IPS-18c (cell line): Measurements from ENCODE around the gene UGT1A9.
"Not testable (repeated sequence)": the region's sequence is repeated elsewhere in the genome, so short reads cannot be mapped to it uniquely, and the experiment has no call there.

Experiments
- H3K4me3 ChIP-seq: 2 replicates; pipeline ENCODE4 v1.7.0; 2013; ENCODE audit warnings: low read depth, mild to moderate bottlenecking, low read length, moderate library complexity; ENCODE audit not compliant: insufficient read depth
- H3K9me3 ChIP-seq: one replicate; pipeline ENCODE4 v1.6.1; 2013; ENCODE audit warnings: mild to moderate bottlenecking, low read length, moderate library complexity; ENCODE audit not compliant: control insufficient read depth, insufficient read depth

The UGT1A9 gene

DNA sequence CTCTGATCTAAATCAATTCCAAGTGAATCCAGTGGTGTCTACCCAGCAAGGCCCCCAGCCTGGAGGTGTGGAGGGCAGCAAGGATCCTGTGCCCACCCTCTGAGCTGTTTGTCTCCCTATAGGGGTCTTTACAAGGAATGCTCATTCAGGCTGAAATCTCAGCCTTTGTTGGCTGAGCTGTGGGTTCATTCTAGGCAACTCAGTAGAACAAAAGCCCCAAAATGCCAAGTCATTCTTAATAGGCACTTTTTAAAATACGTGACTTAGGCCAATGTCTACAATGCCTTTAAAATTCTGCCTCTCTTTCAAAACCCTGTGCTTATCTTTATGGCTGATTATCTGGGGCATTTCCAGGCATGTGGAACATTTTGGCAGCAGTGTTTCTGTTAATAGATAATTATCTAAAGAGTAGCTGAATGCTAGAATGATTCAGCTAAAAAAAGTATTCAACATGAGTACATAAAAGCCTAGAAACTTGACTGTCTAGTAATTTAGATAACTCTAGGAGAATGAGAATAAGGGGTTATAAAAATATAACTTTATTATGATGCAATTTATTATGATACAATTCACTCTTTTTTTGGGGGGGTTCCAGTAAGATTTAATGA, 28.4 kb downstream of the UGT1A9 start:
- no peak overlapping the region for H3K4me3 ChIP-seq

GRCh38 chr2:233700842-233701241, 29.1 kb downstream of the UGT1A9 start:
- H3K4me3 ChIP-seq, H3K9me3 ChIP-seq: not testable (repeated sequence)

More for the DNA sequence above, 28.4 kb downstream of the UGT1A9 start:
- no peaks in the 10 kb centered on the region for H3K9me3 ChIP-seq

- Histone ChIP-seq H3K4me3 (no peak overlapping the region), H3K9me3 (no peaks in the 10 kb centered on the region)
These were observed 30.5 kb downstream of the UGT1A9 start for GRCh38 chr2:233702238-233702637.

DNA sequence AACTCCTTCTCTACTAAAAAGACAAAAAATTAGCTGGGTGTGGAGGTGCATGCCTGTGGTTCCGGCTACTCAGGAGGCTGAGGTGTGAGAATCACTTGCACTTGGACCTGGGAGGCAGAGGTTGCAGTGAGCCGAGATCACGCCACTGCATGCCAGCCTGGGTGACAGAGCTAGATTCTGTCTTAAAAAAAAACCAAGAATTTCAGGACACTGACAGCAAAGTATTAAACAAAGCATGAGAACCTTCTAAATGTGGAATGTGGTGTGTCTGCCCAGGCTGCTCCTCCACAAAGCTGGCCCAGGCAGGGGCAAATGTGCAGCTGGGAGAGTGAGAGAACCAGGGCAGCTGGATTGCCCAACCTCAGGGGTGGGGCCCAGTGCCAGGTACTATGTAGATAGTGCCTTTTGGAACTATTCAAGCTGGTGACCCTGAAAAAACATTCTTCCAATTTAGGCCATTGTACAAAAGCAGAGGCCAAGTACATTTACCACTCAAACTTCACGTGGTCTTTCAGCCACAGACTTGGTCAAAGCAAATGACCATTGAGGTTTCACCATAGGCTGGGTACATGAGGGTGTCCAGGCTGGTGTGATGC, 34.3 kb downstream of the UGT1A9 start:
- Histone ChIP-seq H3K9me3 (no peaks in the 10 kb centered on the region), H3K4me3 (no peak overlapping the region)

DNA sequence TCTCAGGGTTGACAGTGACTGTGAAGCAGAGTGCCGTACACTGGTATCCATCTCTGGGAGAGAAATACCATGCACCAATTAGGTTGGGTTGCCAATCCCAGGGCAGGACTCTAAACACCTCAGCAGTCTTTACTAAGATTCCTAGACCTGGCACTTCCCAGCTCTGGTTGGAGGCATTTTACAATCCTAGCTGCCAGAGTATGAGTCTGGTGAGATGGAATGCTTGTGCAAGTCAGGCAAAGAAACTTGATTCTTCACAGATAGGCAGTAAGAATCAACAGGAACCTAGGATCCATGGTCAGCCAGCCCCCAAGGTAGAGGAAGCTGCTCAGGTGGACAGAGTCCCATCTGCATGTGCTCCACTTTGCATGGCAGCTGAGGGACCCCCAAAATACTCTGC, 35.0 kb downstream of the UGT1A9 start:
- H3K9me3 ChIP-seq = no peaks in the 10 kb centered on the region
- H3K4me3 ChIP-seq = no peak overlapping the region

DNA sequence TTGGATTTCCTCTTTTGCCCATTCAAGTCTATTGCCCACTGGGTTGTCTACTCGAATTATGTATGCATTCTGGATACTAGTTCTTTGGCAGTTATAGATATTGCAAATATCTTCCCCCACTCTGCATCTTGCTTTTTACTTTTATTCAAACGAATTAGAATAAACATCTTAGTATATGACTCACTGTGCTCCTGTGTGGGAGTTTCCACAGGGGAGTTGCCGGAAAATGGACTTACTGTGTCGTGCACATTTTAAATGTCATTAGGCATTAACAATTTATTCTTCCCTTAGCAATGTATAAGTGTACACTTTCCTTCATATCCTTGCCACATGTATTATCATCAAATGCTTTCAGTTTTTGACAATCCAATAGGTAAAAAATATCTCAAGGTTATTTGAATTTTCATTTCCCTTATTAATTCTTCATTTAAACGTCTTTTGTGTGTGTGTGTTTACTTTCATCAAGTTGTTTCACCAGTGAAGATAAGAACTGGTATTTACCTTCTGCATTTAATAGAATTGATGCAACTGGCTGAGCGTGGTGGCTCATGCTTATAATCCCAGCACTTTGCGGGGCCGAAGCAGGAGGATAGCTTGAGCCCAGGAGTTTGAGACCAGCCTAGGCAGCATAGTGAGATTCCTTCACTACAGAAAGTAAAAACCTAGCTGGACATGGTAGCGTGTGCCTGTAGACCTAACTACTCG, 36.4 kb downstream of the UGT1A9 start:
- H3K4me3 ChIP-seq = no peak overlapping the region
- H3K9me3 ChIP-seq = peaks cover 2% of the 10 kb centered on the region

DNA sequence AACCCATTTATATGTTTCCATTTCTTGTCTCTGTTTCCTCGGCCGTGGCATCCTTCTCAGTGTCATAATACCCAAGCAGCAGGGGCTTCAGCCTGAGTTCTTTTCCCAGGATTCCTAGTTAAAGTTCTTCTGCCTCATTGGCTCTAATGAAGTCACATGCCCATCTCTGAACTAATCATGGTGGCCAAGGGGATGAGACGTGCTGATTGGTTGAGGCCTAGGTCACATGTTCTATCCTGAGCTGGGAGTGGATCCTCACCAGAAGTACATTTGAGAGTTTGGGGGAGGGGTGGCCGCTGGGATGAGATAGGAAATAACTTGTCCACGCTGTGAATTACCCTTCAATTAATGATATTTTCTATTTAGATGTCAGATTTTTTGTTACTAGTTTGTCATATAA, 37.2 kb downstream of the UGT1A9 start:
- H3K4me3 ChIP-seq = no peak overlapping the region

DNA sequence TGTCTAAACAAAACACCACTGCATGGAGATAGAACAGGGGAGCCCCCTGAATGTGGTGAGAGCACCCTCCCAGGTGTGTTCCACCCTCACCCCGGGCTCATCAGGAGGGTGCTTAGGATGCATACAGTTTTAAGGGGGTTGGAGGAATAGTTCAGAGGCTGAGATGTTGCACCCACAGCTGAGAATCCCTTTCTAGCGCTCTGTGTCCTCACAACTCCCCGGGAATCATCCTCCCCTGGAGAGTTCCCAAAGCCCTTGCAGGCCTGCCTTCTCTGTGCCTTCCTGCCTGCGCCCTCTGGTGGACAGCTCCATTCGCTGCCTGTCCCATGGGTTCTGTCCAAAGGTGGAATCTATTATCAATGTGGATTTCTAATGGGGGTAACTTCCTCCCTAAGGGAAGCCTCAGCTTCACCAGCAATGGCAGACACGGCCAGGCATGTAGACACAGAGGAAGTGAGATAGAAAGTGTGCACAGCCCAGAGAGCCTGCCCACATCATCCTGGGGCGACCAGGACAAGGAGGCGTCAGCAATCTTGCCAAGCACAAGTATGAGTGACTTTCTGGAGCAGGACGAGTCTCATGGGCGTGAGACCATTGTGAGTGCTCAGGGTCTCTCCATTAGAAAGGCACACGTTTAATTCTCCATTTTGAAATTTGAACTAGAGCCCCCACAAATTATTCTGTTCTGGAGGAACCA, 39.8 kb downstream of the UGT1A9 start:
- Histone ChIP-seq H3K4me3 (no peak overlapping the region), H3K9me3 (peaks cover 2% of the 10 kb centered on the region)

More for the DNA sequence above, 37.2 kb downstream of the UGT1A9 start:
- H3K9me3 ChIP-seq = peaks cover 2% of the 10 kb centered on the region

GRCh38 chr2:233712611-233713261, 41.0 kb downstream of the UGT1A9 start, which contains the start of gene UGT1A5:
Gene UGT1A5, plus strand, starts transcription at chr2:233712907. Its CDS starts 85 bp downstream, at chr2:233712992.
- Histone ChIP-seq H3K4me3 (no peak within 1 kb of the TSS), H3K9me3 (peaks cover 2% of the 10 kb centered on the region)

DNA sequence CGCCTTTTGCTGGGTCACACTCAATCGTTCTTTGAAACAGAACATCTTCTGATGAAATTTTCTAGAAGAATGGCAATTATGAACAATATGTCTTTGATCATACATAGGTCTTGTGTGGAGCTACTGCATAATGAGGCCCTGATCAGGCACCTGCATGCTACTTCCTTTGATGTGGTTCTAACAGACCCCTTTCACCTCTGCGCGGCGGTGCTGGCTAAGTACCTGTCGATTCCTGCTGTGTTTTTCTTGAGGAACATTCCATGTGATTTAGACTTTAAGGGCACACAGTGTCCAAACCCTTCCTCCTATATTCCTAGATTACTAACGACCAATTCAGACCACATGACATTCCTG, 41.5 kb downstream of the UGT1A9 start:
- Histone ChIP-seq H3K9me3 (peaks cover 2% of the 10 kb centered on the region), H3K4me3 (no peak overlapping the region)

- H3K9me3 ChIP-seq = peaks cover 2% of the 10 kb centered on the region
- H3K4me3 ChIP-seq = no peak overlapping the region
These were observed 42.4 kb downstream of the UGT1A9 start for GRCh38 chr2:233714121-233714520.

DNA sequence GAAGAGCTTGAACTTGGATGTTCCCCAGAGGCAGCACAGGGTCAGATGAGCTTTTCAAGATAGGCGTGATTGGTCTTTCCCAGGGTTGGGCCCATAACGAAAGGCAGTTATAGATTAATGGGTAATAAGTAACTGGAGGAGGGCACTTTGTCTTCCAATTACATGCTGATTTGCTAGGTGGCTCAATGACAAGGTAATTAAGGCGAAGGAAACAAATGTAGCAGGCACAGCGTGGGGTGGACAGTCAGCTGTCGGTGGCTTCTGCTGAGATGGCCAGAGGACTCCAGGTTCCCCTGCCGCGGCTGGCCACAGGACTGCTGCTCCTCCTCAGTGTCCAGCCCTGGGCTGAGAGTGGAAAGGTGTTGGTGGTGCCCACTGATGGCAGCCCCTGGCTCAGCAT, 46.9 kb downstream of the UGT1A9 start, which contains the start of gene UGT1A4:
UGT1A4 (plus strand) TSS at position 185 of the 400 bp plus-strand sequence; CDS start at position 270, 85 bp downstream.
- Histone ChIP-seq H3K9me3 (no peaks in the 10 kb centered on the region), H3K4me3 (no peak within 1 kb of the TSS)

DNA sequence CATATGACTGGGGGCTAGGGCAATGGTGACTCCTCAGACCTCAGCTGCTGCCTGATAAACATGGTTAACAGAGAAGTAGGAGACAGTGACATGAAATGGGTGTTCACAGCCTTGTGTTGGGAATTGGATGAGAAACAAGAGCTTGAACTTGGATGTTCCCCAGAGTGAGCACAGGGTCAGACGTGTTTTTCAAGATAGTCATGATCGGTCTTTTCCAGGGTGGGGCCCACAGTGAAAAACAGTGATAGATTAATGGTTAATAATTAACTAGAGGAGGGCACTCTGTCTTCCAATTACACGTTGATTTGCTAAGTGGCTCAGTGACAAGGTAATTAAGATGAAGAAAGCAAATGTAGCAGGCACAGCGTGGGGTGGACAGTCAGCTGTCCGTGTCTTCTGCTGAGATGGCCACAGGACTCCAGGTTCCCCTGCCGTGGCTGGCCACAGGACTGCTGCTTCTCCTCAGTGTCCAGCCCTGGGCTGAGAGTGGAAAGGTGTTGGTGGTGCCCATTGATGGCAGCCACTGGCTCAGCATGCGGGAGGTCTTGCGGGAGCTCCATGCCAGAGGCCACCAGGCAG, 57.1 kb downstream of the UGT1A9 start, which contains the start of gene UGT1A3:
UGT1A3 (plus strand) TSS at position 320 of the 579 bp plus-strand sequence; CDS start at position 405, 85 bp downstream.
- Histone ChIP-seq H3K9me3 (peaks cover 4% of the 10 kb centered on the region), H3K4me3 (no peak within 1 kb of the TSS)

DNA sequence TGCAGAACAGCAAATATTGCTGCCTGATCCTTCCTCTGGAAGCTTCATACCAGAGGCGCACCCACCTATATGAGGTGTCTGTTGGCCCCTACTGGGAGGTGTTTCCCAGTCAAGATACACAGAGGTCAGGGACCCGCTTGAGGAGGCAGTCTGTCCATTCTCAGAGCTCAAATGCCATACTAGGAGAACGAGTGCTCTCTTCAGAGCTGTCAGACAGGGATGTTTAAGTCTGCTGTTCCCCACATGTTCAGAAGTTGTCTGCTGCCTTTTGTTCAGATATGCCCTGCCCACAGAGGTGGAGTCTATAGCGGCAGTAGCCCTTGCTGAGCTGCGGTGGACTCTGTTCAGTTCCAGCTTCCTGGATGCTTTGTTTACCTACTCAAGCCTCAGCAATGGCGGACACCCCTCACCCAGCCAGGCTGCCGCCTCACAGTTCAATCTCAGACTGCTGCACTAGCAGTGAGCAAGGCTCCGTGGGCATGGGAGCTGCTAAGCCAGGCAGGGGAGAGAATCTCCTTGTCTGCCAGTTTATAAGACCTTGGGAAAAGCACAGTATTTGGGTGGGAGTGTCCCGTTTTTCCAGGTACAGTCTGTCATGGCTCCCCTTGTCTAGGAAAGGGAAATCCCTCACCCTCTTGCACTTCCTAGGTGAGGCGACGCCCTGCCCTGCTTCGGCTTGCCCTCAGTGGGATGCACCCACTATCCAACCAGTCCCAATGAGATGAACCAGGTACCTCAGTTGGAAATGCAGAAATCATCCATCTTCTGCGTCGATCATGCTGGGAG, 65.4 kb downstream of the UGT1A9 start:
- not testable (repeated sequence) for H3K4me3 ChIP-seq, H3K9me3 ChIP-seq

- Histone ChIP-seq H3K4me3 (no peak overlapping the region), H3K9me3 (peaks cover 2% of the 10 kb centered on the region)
These were observed 69.2 kb downstream of the UGT1A9 start for GRCh38 chr2:233740870-233741269.
